Measurements from ENCODE around the gene PRR23E. TPM values are rescaled to one million over a fixed set of nuclear protein-coding genes. Genes with fewer than 3 reads are reported as not detected.

PRR23E gene
- total RNA-seq, 3 donors from 2014 or later = not detected

- TF ChIP-seq POLR2A (IDR thresholded peaks at IDR 0.05) (no peak), POLR2AphosphoS5 (IDR thresholded peaks at IDR 0.05) (no peak), CTCF (IDR thresholded peaks at IDR 0.05) (no peak)
- DNase-seq (ENCODE audit: low spot score in 2 of 2) = peak in 1 of 2 donors; percentile 1
- peaks cover 0 to under 1% of the 10 kb centered on the region in 2 donors for H3K9me3 ChIP-seq
- H3K4me1 ChIP-seq = no peaks in the 10 kb centered on the region
- no peak overlapping the region for H3K27ac ChIP-seq
- intact Hi-C loops (cut with DNase I; ENCODE audit: low total_unique reads) = no loop called here
- peaks cover 0 to 3% of the 10 kb centered on the region in 2 donors for H3K27me3 ChIP-seq
- H3K36me3 ChIP-seq = no peaks in the 10 kb centered on the region
- no peak overlapping the region for H3K4me3 ChIP-seq
Measured at GRCh38 chr3:127174284-127174683, 18.6 kb upstream of the PRR23E start.

DNA sequence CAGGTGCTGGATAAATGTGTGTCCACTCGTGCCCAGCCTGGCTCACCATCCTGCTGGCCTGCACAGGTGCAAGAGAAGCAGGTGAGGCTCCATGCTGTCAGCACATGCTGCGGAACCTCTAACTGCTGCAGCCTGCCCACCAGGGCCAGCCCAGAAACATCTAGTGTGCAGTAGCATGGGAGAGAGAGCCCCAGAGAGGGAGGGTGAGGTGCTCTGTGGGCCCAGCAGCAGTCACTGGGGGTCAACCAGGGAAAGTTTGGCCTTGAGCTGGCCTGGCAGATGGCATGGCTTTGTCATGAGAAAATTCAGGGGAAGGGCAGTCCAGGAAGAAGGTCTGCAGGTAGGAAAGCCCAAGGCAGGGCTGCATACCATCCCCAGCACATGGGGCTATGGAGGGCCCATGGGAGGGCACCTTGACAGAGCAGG, 18.2 kb upstream of the PRR23E start:
- peak in 1 of 2 donors; percentile 9 for DNase-seq (ENCODE audit: low spot score in 2 of 2)
- Histone ChIP-seq H3K4me3 (no peak overlapping the region), H3K27me3 (peaks cover 0 to 3% of the 10 kb centered on the region in 2 donors), H3K9me3 (peaks cover 0 to 4% of the 10 kb centered on the region in 2 donors), H3K4me1 (no peaks in the 10 kb centered on the region), H3K36me3 (no peaks in the 10 kb centered on the region), H3K27ac (no peak overlapping the region)
- TF ChIP-seq CTCF (IDR thresholded peaks at IDR 0.05) (no peak), POLR2AphosphoS5 (IDR thresholded peaks at IDR 0.05) (no peak), POLR2A (IDR thresholded peaks at IDR 0.05) (no peak)
- intact Hi-C loops (cut with DNase I; ENCODE audit: low total_unique reads) = no loop called here

DNA sequence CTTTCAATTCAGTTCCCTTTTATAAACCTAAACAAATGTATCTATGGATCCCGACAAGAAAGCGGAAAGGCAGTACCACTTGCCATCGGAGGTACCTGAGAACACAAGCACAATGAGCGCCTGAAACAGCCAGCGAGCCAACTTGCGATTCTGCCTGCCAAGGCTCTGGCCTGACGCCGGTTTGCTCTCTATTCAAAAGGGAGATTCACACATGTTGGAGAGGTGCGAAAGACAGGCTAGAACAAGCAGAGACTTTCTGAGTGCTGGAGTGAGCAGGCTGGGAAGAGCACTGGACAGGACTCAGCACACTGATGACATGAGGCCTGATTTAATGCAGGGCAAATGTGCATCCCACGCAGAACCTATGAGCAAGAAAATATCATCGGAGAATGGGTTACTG, 17.7 kb upstream of the PRR23E start:
- Histone ChIP-seq H3K27me3 (peaks cover 0 to 3% of the 10 kb centered on the region in 2 donors), H3K4me3 (no peak overlapping the region), H3K4me1 (no peaks in the 10 kb centered on the region), H3K36me3 (no peaks in the 10 kb centered on the region), H3K9me3 (peaks cover 0 to 5% of the 10 kb centered on the region in 2 donors), H3K27ac (no peak overlapping the region)
- intact Hi-C loops (cut with DNase I; ENCODE audit: low total_unique reads) = no loop called here
- DNase-seq (ENCODE audit: low spot score in 2 of 2) = peak in 1 of 2 donors; percentile 24
- TF ChIP-seq CTCF (IDR thresholded peaks at IDR 0.05) (no peak), POLR2A (IDR thresholded peaks at IDR 0.05) (no peak), POLR2AphosphoS5 (IDR thresholded peaks at IDR 0.05) (no peak)

GRCh38 chr3:127177226-127177625, 15.7 kb upstream of the PRR23E start:
- Histone ChIP-seq H3K27me3 (no peaks in the 10 kb centered on the region), H3K36me3 (no peaks in the 10 kb centered on the region), H3K4me3 (no peak overlapping the region), H3K9me3 (peaks cover 0 to 5% of the 10 kb centered on the region in 2 donors), H3K27ac (no peak overlapping the region), H3K4me1 (no peaks in the 10 kb centered on the region)
- intact Hi-C loops (cut with DNase I; ENCODE audit: low total_unique reads) = no loop called here
- no peak for TF ChIP-seq CTCF (IDR thresholded peaks at IDR 0.05)
- no peak for TF ChIP-seq POLR2A (IDR thresholded peaks at IDR 0.05)
- TF ChIP-seq POLR2AphosphoS5 (IDR thresholded peaks at IDR 0.05) = no peak
- peak in 1 of 2 donors; percentile 14 for DNase-seq (ENCODE audit: low spot score in 2 of 2)

- H3K27ac ChIP-seq = no peak overlapping the region
- H3K27me3 ChIP-seq = no peaks in the 10 kb centered on the region
- H3K4me3 ChIP-seq = no peak overlapping the region
- H3K9me3 ChIP-seq = peaks cover 0 to 5% of the 10 kb centered on the region in 2 donors
- intact Hi-C loops (cut with DNase I; ENCODE audit: low total_unique reads) = no loop called here
- no peak for DNase-seq (ENCODE audit: low spot score in 2 of 2)
- no peaks in the 10 kb centered on the region for H3K36me3 ChIP-seq
- H3K4me1 ChIP-seq = no peaks in the 10 kb centered on the region
- TF ChIP-seq POLR2AphosphoS5 (IDR thresholded peaks at IDR 0.05) (no peak), POLR2A (IDR thresholded peaks at IDR 0.05) (no peak), CTCF (IDR thresholded peaks at IDR 0.05) (no peak)
Measured at GRCh38 chr3:127180859-127181258, 12.1 kb upstream of the PRR23E start.
